HG02840 (cell line): ENCODE results near the gene SCRG1.

ENCODE experiments used
- ATAC-seq: cut with Tn5 transposase; IDR thresholded peaks from one replicate; pipeline ENCODE4 v1.9.1; 2021; ENCODE audit warnings: mild to moderate bottlenecking, moderate library complexity, moderate number of reproducible peaks; ENCODE audit not compliant: unreplicated experiment, low FRiP score

Gene SCRG1

DNA sequence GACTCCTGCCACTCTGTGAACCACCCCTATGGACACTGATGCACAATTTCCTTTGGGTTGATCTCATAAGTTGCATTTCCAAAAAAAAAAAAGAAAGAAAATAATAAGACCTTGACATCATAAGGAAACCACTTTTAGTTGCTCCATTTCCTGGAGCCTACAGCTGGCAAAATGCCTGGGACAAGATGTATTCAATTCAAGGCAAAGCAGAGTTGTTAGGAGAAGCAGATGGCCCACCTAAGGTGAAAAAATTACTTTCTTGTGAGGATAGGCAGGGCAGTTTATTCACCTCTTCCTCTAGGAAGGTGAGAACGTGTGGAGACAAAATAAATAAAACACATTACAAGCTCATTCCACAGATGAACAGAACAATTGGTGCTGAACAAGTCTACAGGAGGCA, 14.1 kb upstream of the SCRG1 start:
- ATAC-seq: no peak

DNA sequence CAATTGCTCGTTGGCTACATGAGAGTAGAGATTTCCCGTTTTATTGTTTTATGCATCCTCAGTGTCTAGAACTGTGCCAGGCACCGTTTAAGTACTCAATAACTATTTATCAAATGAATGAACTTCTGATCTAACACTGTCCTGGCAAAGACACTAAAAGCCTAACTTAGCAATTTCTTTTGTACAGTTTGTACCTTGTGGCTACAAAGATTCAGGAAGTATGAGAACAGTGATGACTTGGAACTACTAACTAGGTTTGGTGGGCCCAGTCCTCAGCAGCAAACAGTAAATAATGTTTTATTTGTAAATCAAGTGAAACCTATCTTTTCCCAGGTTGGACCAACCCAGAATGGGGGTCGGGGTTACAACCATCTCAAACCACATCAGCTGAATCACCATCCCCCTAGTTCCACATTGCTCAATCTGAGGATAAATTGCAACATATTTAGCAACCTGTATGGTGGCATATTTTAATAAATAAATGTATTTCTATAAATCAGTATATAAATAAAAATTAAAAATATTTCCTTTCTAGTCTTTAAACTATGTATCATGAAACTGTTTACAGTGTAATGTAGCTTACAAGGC, 12.3 kb upstream of the SCRG1 start:
- no peak for ATAC-seq

DNA sequence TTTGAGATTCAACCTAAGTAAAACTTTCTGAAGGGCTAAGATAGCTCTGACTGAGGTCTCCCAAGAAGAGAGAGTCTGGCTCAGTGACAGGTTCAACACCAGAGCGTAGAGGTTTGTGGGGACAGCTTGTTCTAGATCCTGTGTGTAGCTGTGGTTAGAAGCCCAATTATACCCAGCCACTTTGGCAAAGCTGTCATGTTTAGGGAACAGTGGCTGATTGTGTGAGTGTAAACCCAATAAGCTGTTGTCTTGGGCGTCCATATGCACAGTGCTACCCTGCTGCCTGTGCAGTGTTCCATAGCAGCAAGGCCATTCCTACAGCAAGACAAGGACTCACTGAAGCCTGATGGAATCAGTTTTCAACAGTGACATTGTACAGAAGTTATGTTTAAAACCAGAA, 11.2 kb upstream of the SCRG1 start:
- no peak for ATAC-seq

DNA sequence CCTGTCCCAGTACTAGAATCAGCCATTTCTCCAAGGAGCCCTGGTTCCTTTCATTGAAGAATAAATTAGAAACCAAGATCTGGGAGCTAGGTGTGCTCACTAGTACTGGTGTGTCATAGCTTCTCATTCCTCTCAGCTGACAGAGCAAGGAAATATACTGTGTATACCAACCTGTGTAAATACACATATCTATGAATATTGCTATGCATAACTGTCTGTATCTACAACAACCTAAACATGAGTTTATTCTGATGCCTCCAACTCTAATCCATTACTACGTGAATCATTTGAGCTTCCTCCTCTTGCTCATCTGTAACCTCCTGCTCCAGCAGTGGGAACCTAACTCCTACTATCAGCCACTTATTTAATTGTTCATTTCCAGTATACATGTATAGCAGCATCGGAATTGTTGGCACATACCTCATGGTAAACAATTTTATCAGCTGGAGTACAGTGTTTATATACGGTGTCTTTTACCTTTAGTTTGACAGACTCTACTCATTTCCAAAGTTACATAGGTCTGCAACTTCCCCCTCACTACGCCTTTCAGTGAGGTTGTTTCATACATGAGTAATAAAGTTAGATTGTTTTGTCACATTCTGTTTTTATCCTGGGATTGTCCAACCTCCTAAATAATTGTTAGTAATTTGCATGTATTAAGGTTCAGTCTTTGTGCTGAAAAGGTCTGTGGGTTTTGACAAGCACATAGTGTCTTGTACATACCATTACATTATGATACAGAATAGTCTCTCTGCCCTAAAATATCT, 7.1 kb upstream of the SCRG1 start:
- ATAC-seq: peak; percentile 71

DNA sequence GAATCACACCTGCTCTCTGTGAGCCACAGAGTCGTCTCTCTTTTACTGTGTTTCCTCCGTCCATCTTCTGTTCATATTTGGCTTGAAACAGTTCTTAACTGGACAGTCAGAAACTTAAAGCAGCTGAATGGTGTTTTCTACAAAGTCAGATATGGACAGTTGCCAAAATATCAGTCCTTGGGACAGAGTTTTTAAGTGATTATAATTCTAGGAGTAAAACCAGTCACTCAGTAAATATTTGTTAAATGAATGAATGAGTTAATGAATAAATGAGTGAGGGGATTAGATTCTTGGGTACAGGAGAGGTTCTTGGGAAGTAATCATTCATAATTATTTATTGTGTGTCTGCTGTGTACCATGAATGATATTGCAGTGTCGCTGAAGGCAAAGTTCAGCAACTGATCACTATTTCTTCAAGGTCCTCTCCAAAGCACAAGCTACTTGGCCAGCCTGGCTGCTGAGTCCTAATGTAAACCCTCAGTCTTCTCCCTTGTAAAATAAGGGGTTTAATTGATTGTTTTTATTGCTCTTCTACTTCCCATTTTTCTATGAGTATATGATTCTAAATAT, 5.5 kb upstream of the SCRG1 start:
- ATAC-seq: no peak

DNA sequence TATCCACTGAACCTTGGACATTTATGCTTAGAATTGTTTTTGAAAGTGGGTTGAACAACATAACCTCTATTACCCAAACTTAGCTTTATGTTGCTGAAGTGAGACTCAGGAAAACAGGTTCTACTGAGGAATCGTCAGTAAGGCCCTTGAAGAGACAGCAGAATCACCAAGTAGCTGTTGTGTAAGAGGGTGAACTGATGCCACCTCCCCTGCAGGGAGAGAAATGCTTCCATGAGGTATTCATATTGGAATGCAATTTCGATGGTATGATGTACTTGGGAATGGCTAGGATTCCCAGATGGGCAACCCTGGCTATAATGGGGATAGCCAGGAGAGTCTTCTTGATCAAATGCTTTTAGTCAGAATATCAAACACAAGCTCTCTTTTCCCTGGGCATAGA, 4.1 kb upstream of the SCRG1 start:
- no peak for ATAC-seq

DNA sequence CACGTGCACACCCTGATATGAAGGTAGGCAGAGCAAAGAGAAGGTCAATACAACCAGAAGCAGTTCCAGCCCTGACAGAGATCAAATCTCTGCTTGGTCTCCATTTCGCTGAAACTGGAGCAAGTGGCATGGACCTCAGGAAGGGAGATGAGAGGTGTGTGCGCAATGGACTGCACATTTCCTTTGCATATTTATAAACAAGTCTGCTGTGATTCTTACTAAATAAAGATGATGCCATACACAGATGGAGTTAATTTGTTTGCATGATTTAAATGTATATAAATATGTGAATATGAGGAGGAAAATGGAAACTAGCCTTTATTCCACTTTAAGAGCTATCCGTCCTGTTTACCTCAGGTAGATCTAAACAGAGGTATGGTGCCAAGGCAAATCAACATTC, 2.1 kb upstream of the SCRG1 start:
- ATAC-seq: no peak

DNA sequence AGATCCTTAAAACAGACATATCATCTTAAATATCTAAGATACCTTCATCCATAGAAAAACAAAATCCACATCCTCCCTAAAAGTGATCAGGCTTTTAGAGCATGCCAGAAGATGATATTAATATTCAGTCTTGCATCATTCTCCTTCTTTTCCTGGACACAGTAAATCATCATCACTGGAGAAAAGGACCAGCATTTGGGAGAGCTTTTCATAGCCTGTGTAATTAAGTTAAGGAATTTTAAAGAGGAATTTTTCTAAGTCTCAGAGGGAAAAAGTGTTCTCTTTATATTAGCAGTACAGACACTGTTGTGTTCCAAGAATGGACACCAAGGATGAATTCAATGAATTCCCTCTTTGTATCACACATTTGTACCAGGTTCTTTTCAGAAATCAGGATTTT, 696 bp downstream of the SCRG1 start:
- no peak for ATAC-seq

DNA sequence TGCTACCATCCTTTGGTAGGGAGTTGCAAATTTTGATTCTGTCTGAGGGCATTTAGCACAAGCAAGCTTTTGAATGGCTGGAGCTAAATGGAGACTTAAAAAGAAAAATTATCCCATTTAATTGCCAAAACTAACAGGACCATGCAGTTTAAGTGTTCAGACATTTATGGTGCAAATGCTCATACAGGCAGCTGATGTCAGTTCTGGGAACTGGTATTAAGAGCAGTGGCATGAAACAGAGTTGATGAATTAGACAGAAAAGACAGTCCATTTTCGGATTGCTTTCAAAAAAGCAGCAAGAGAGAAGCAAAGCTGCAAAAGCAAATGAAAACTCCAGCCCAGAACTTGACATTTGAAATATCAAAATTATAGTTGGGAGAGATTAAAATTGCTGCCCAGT, 1.3 kb downstream of the SCRG1 start:
- ATAC-seq: no peak

DNA sequence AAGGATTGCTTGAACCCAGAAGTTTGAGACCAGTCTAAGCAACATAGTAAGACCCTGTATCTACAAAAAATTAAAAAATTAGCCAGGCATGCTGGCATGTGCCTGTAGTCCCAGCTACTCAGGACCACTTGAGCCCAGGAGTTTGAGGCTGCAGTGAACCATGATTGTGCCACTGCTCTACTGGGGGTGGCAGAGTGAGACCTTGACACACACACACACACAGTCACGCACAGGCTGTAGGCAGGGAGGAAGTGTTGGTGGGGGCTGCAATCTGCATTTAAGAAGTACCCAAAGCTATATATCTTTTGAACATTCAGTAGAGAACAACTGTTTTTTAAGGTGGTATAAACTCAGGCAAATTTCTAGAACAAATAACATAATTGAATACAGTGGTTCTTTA, 7.2 kb downstream of the SCRG1 start:
- ATAC-seq: no peak

DNA sequence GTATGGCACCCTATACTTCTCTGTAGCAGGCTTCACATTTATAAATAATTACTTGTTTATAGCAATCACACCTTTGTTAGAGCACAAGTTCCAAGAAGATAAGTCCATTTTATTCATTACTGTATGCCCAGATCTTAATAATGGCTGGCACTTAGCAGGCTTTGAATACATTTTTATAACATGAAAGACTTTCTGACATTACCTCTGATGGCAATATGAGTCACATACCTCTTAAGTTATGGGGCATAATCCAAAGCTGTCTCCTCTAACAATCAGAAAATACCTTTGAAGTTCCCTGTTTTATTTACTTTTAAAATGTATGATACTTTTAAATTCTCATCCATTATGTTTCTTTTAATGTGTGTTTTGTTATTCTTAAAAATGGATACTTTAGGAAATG, 12.2 kb downstream of the SCRG1 start:
- no peak for ATAC-seq

DNA sequence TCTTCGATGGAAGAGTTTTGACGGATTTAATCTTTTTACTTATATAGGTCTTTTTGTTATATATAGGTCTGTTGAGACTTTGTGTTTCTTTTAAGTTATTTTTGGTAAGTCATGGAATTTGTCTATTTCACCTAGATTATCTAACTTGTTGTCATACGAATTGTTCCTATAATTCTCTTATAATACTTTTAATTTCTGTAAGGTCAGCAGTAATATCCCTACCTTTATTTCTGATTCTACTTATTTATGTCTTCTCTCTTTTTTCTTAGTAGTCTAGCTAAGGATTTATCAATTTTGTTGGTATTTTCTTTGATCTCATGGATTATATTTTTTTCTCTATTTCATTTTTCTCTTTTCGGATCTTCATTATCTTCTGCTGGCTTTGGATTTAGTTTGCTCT, 16.6 kb downstream of the SCRG1 start:
- no peak for ATAC-seq

DNA sequence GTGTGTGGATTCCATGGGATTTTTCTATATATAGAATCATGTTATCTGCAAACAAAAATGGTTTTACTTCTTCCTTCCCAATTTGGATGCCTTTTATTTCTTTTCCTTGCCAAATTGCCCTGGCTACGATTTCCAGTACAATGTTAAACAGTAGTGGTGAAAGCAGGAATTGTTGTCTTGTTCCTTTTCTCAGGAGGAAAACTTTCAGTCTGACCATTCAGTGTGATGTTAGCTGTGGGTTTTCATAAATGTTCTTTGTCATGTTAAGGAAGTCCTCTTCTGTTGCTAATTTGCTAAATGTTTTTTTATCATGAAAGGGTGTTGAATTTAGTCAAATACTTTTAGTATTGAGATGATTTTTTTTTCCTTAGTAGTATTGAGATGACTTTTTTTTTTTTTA, 17.3 kb downstream of the SCRG1 start:
- no peak for ATAC-seq

DNA sequence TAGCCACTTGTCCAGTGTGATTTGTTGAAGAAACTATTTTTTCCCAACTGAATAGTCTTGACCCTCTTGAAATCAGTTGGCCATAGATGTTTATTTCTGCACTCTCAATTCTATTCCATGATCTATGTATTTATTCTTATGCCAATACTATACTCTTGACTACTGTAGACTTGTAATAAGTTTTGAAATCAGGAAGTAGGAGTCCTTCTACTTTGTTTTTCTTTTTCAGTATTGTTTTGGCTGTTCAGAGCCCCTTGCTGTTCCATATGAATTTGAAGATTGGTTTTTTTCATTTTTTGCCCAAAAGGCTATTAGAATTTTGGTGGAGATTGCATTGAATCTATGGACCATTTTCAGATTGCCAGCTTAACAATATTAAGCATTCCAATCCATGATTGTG, 17.9 kb downstream of the SCRG1 start:
- ATAC-seq: no peak

DNA sequence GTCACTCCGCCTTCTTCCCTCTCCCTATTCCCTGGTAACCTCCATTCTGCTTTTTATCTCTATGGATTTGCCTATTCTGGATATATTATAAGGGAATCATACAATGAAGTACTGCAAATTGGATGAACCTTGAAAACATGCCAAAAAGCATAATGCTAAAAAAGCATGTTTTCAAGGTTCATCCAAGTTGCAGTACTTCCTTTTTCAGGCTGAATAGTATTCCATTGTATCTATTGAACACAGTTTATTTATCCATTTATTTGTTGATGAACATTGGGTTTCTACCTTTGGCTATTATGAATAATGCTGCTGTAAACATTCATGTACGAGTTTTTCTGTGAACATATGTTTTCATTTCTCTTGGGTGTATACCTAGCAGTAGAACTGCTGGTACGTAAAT, 19.0 kb downstream of the SCRG1 start:
- ATAC-seq: no peak

DNA sequence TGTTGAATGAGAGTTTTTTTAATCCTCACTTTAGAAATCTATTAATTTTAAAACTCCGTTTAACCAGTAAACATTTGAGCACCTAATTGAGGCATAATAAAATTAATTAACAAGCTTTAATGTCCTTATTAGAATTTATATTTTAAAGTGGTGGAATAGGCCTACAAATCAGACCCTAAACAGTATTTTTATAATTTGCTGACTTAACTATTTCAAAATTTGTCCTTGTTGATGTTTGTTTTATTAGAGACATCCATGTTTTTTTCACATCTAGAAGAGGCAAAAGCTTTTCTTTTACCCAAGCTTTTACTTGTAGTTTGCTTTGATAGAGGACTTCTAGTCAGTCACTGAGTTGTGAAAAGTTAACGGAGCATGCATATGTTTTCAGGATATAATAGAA, 24.3 kb downstream of the SCRG1 start:
- ATAC-seq: no peak

DNA sequence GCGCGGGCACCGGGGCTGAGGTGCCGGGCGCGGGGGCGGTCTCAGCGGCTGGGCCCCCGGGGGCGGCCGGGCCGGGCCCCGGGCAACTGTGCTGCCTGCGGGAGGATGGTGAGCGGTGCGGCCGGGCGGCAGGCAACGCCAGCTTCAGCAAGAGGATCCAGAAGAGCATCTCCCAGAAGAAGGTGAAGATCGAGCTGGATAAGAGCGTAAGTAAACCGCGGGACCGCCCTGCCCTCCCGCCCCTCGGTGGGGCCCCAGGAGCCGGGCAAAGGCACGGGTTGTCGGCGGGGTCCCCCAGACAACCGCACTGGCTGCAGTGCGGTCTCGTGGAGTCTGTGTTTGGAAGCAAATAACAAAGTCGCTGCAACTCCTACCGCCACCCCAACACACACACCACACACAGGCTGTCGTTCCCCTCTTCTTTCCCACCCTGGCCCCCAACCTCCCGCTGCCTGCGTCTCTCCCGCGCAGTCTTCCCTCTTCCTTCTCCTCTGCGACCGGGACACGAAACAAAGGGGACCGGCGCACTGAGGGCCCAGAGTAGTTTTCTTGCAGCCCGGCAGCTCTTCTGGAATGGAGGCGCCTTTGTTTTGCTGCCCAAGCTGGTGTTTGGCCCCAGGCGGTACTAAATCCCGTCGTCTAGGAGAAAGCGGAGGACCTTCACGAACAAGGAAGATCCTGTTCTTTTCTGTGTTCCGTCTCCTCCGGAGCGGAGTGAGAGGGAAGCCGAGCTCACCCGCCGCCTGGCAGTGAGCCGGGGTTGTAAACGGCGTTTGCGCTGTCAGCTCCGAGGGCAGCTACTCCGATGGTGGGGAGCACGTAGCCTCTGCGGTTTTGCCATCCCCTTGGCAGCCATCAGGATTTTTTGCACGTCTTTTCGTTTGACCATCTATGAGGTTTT, 27.4 kb downstream of the SCRG1 start:
- ATAC-seq: peak; percentile 26

DNA sequence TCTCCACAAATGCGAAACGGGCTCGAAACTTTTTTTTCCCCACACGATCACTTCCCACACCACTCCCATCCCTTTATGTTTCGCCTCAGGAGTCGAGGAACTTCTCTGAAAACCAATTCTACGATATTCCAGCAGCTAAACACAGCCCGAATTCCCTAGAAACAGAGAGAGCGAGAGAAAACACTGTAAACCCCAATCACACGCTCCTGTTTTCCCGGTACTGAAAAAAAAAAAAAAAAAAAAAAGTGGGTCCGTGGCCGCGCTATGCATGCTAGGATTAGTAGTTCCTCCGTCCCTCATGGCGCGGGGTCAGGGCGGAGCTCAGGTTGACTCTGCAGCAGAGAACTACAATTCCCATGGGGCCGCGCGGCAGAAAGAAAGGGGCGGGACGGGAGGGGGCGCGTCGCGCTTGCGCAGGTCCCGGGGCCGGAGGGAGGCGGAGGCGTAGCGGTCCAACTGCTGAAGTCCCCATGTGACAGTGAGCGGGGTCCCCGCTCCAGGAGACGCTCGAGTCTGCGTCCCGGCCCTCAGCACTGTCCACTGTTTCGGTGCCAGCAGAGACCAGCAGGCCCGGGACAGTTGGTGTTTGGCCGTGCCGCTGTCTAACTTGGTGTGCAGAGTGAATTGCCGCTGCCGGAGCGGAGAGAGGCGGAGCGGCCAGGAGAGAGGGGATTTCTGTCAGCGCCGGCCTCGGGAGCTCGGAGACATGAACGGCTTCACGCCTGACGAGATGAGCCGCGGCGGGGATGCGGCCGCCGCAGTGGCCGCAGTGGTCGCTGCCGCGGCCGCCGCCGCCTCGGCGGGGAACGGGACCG, 28.2 kb downstream of the SCRG1 start, which contains the start of gene SAP30:
SAP30 (plus strand) TSS at position 478 of the 815 bp plus-strand sequence; CDS start at position 707, 229 bp downstream.
- ATAC-seq: peak; percentile 76

DNA sequence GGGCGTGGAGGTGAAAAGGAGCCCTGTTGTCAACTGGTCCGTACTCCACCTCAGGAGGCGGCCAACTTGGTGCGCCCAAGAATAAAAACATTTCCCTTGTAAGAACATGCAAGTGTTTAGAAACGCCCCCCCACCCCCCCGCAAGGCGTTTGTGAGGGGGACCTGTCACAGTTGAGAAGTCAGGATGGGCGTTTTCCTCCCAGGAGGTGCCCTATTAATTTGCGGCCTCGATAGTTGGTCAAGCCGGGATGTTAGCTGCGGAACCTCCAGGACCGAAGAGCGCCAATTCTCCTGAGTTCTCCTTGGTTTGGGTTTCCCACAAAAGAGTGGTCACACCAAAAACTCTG, 28.8 kb downstream of the SCRG1 start:
- peak; percentile 2 for ATAC-seq

DNA sequence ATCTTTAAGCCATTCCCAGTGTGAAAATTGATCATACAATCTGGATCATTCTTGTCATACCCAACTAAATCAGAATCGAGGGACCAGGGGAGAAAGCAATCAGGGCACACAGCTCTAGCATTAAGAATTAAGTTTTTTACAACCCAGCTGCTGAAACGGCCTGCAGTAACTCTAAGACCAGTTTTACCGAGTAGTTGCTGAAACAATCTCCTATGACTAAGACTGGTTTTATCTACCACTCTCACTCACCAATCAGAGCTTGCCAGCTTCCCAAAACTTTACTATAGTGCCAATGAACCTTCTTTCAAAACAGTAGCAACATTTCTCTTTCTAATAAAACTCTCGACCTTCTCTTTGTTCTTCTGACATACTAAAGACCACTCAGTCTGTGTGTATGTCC, 31.0 kb downstream of the SCRG1 start:
- no peak for ATAC-seq
